KG1 (cell line): ENCODE measurements around the gene TAGAP.

ENCODE experiments used
- DNase-seq: peaks from one replicate; lab custom pipeline; 2025; lab: John Stamatoyannopoulos, UW

The TAGAP gene

GRCh38 chr6:159044899-159045727, at the start of gene TAGAP:
Gene TAGAP (minus strand): TSS chr6:159044991. CDS start chr6:159044146, 845 bp downstream.
- DNase-seq = peak; percentile 69

- DNase-seq = no peak
Measured at GRCh38 chr6:159093609-159094443, 49.0 kb upstream of the TAGAP start.

GRCh38 chr6:159092631-159093030, 47.8 kb upstream of the TAGAP start:
- DNase-seq = no peak

- DNase-seq = no peak
Measured at GRCh38 chr6:159090530-159091480, 46.0 kb upstream of the TAGAP start.

- DNase-seq = no peak
Measured at GRCh38 chr6:159089909-159090308, 45.1 kb upstream of the TAGAP start.

- DNase-seq = no peak
Measured at GRCh38 chr6:159089443-159089842, 44.7 kb upstream of the TAGAP start.

GRCh38 chr6:159086033-159086618, 41.3 kb upstream of the TAGAP start:
- DNase-seq = no peak

- DNase-seq = no peak
Measured at GRCh38 chr6:159085396-159085895, 40.7 kb upstream of the TAGAP start.

- DNase-seq = no peak
Measured at GRCh38 chr6:159084493-159085091, 39.8 kb upstream of the TAGAP start.

- no peak for DNase-seq
Measured at GRCh38 chr6:159083146-159083545, 38.4 kb upstream of the TAGAP start.

- no peak for DNase-seq
Measured at GRCh38 chr6:159082039-159082815, 37.4 kb upstream of the TAGAP start.

GRCh38 chr6:159080217-159080976, 35.6 kb upstream of the TAGAP start:
- DNase-seq = no peak

GRCh38 chr6:159079367-159079766, 34.6 kb upstream of the TAGAP start:
- no peak for DNase-seq

- DNase-seq = no peak
Measured at GRCh38 chr6:159077123-159077522, 32.3 kb upstream of the TAGAP start.

GRCh38 chr6:159075506-159076228, 30.9 kb upstream of the TAGAP start:
- no peak for DNase-seq

GRCh38 chr6:159074876-159075275, 30.1 kb upstream of the TAGAP start:
- DNase-seq = no peak

GRCh38 chr6:159074120-159074684, 29.4 kb upstream of the TAGAP start:
- no peak for DNase-seq
